HG02678 (cell line): ENCODE measurements around the gene U2SURP.

Source experiments
- ATAC-seq: cut with Tn5 transposase; IDR thresholded peaks from one replicate; pipeline ENCODE4 v1.9.1; 2021; ENCODE audit warnings: mild to moderate bottlenecking, moderate library complexity; ENCODE audit not compliant: unreplicated experiment

U2SURP gene

DNA sequence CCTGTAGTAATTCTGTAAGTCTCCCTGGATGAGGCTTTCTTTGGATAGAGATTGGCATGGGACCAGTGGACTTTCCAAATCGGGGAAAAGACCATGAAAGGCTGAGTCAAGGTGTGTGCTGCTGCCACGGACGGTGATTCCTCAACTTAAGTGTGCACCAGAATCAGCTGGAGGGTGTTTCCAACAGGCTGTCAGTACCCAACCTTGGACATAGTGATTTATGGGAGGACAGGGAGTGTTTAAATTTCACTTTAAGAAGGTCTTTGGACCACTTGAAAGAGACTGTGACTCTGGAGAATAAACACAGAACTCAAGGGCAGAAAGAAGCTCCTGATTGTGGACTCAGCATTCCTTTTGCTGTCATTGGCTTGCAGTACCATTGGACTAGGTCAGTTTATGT is 97.8 kb downstream of the U2SURP start:
- no peak for ATAC-seq

GRCh38 chr3:143099690-143100089 is 98.3 kb downstream of the U2SURP start:
- ATAC-seq, result no peak

GRCh38 chr3:143100451-143100850 is 99.1 kb downstream of the U2SURP start:
- ATAC-seq, result no peak

DNA sequence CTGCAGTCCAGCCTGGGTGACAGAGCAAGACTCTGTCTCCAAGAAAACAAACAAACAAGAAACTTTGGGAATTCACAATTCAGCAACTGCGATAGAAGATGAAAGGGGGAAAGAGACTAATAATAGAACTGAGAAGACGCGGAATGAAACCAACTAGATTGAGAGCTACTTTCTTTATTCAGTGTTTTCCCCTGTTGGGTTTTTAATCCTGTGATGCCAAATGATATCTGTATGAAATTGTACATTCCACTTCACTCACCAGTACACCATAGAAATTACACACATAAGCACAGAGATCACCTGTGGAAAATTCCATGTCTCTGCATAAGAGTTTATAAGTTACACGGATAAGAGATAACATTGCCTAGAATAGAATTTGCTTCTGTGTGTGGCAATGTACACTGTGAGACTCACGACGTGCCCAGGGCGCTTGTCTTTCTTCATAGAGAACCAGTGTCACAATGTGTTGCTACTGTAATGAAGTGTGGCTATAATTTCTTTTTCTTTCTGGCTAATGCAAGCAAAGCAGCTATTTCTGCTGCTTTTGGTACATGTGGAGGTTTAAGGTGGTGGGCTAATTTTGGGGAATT is 100.5 kb downstream of the U2SURP start:
- no peak for ATAC-seq

DNA sequence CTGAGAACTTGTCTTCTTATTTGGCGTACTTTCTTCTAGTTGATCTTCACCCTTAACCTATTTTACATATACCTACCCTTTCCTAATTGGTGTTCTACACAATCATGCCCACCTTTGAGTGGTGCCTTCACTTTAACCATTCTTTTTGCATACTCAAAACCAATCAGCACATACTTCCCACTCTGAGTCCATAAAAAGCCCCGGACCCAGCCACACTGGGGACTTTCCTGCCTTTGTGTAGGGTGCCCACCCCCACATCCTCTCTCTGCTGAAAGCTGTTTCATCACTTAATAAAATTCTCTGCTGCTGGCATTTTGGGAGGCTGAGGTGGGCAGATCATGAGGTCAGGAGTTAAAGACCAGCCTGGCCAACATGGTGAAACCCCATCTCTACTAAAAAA is 102.3 kb downstream of the U2SURP start:
- ATAC-seq, result no peak

GRCh38 chr3:143105170-143105569 is 103.8 kb downstream of the U2SURP start:
- ATAC-seq, result no peak

GRCh38 chr3:143109861-143110260 is 108.5 kb downstream of the U2SURP start:
- no peak for ATAC-seq
